WTC11 (cell line): Measurements from ENCODE around the gene FGD5. TPM values are rescaled to one million over a fixed set of nuclear protein-coding genes. Genes with fewer than 3 reads are reported as not detected.

Experiments
- ATAC-seq: fragments of 200-7000 bp; cut with Tn5 transposase; 2 replicates; pipeline ENCODE4 v1.10.0; 2021; ENCODE audit warnings: mild to moderate bottlenecking, moderate library complexity
- CTCF ChIA-PET: fragments of 300-600 bp; sonication (Branson Sonifier 250); formaldehyde crosslinking; loops from one replicate; lab custom pipeline; 2021; ENCODE audit warnings: antibody characterized with exemption; lab: Charles Lee
- POLR2A ChIA-PET: fragments of 350-600 bp; sonication (Branson Sonifier 250); formaldehyde crosslinking; loops from one replicate; lab custom pipeline; 2021; ENCODE audit warnings: antibody characterized with exemption; lab: Charles Lee
- DNase-seq: peaks from one replicate; pipeline ENCODE4 v3.0.0; 2021; ENCODE audit warnings: low spot score
- H3K27ac Mint-ChIP-seq: 2 replicates; pipeline ENCODE4 v1.8.0; 2021; ENCODE audit warnings: mixed read lengths
- H3K27me3 Mint-ChIP-seq: 2 replicates; pipeline ENCODE4 v1.8.0; 2021; ENCODE audit warnings: low read depth, mild to moderate bottlenecking, moderate library complexity, mixed read lengths
- H3K36me3 Mint-ChIP-seq: 2 replicates; pipeline ENCODE4 v1.8.0; 2021; ENCODE audit warnings: mixed read lengths
- H3K4me1 Mint-ChIP-seq: 2 replicates; pipeline ENCODE4 v1.8.0; 2022; ENCODE audit warnings: mixed read lengths
- H3K4me3 Mint-ChIP-seq: 2 replicates; pipeline ENCODE4 v1.8.0; 2021; ENCODE audit warnings: mild to moderate bottlenecking, moderate library complexity, mixed read lengths
- H3K9me3 Mint-ChIP-seq: 2 replicates; pipeline ENCODE4 v1.8.0; 2021; ENCODE audit warnings: mixed read lengths
- CREM ChIP-seq: sonication (generic); formaldehyde crosslinking; IDR thresholded peaks from 2 replicates; pipeline ENCODE4 v1.8.1; 2022; ENCODE audit warnings: mild to moderate bottlenecking, missing genetic modification reagents, moderate library complexity
- ELF4 ChIP-seq: sonication (generic); formaldehyde crosslinking; IDR thresholded peaks from 2 replicates; pipeline ENCODE4 v1.8.1; 2022; ENCODE audit warnings: low read depth, mild to moderate bottlenecking, moderate library complexity, missing genetic modification reagents
- ETV6 ChIP-seq: sonication (generic); formaldehyde crosslinking; IDR thresholded peaks from 2 replicates; pipeline ENCODE4 v1.8.1; 2022; ENCODE audit warnings: mild to moderate bottlenecking, missing genetic modification reagents
- FOXJ3 ChIP-seq: sonication (generic); formaldehyde crosslinking; IDR thresholded peaks from 2 replicates; pipeline ENCODE4 v1.9.0; 2021; ENCODE audit warnings: missing genetic modification reagents, mild to moderate bottlenecking, borderline replicate concordance
- FOXK1 ChIP-seq: sonication (generic); formaldehyde crosslinking; IDR thresholded peaks from 2 replicates; pipeline ENCODE4 v1.8.0; 2022; ENCODE audit warnings: mild to moderate bottlenecking, moderate library complexity, missing genetic modification reagents
- FOXP1 ChIP-seq: sonication (generic); formaldehyde crosslinking; IDR thresholded peaks from 2 replicates; pipeline ENCODE4 v1.8.0; 2022; ENCODE audit warnings: missing genetic modification reagents, mild to moderate bottlenecking, moderate library complexity, borderline replicate concordance
- JAZF1 ChIP-seq: fragments of 250-450 bp; sonication (Bioruptor Pico); IDR thresholded peaks from 2 replicates; pipeline ENCODE4 v1.9.0; 2021; ENCODE audit warnings: moderate library complexity, mild to moderate bottlenecking, inconsistent platforms
- MYBL2 ChIP-seq: sonication (generic); formaldehyde crosslinking; IDR thresholded peaks from 2 replicates; pipeline ENCODE4 v1.8.1; 2023; ENCODE audit warnings: mild to moderate bottlenecking, moderate library complexity, missing genetic modification reagents
- NFYB ChIP-seq: sonication (generic); formaldehyde crosslinking; conservative IDR thresholded peaks from 2 replicates; pipeline ENCODE4 v1.8.0; 2022; ENCODE audit warnings: low read depth, missing genetic modification reagents
- NR2C2 ChIP-seq: sonication (generic); formaldehyde crosslinking; IDR thresholded peaks from 2 replicates; pipeline ENCODE4 v1.8.0; 2022; ENCODE audit warnings: mild to moderate bottlenecking, missing genetic modification reagents
- PRRX2 ChIP-seq: fragments of 250-450 bp; sonication (Bioruptor Pico); IDR thresholded peaks from 2 replicates; pipeline ENCODE4 v1.8.0; 2021; ENCODE audit warnings: mild to moderate bottlenecking
- SMAD3 ChIP-seq: sonication (generic); formaldehyde crosslinking; IDR thresholded peaks from 2 replicates; pipeline ENCODE4 v1.8.0; 2022; ENCODE audit warnings: missing genetic modification reagents, mild to moderate bottlenecking, borderline replicate concordance
- SMAD4 ChIP-seq: sonication (generic); formaldehyde crosslinking; IDR thresholded peaks from 2 replicates; pipeline ENCODE4 v1.8.0; 2022; ENCODE audit warnings: mild to moderate bottlenecking, missing genetic modification reagents
- TP53 ChIP-seq: sonication (generic); formaldehyde crosslinking; IDR thresholded peaks from 2 replicates; pipeline ENCODE4 v1.8.1; 2023; ENCODE audit warnings: mild to moderate bottlenecking, missing genetic modification reagents
- ZNF317 ChIP-seq: sonication (generic); formaldehyde crosslinking; IDR thresholded peaks from 2 replicates; pipeline ENCODE4 v1.8.1; 2023; ENCODE audit warnings: low read depth, mild to moderate bottlenecking, moderate library complexity, missing genetic modification reagents, borderline replicate concordance
- ZNF416 ChIP-seq: fragments of 250-450 bp; sonication (Bioruptor Pico); IDR thresholded peaks from 2 replicates; pipeline ENCODE4 v1.9.0; 2021; ENCODE audit warnings: mild to moderate bottlenecking, inconsistent platforms
- total RNA-seq: library from RNA; stranded (reverse); gene quantifications from 3 replicates; pipeline ENCODE4 v1.2.3, GENCODE V29; 2021
- TF ChIP-seq, protein P1 (sequence below): fragments of 250-450 bp; sonication (Bioruptor Pico); IDR thresholded peaks from 2 replicates; pipeline ENCODE4 v1.9.0; 2021; ENCODE audit warnings: mild to moderate bottlenecking, borderline replicate concordance
- TF ChIP-seq, protein P2 (sequence below): sonication (generic); formaldehyde crosslinking; IDR thresholded peaks from 2 replicates; pipeline ENCODE4 v1.8.0; 2023; ENCODE audit warnings: missing genetic modification reagents, mild to moderate bottlenecking, borderline replicate concordance
- TF ChIP-seq, protein P3 (sequence below): fragments of 250-450 bp; sonication (Bioruptor Pico); IDR thresholded peaks from 2 replicates; pipeline ENCODE4 v1.9.0; 2021; ENCODE audit warnings: moderate library complexity, mild to moderate bottlenecking, inconsistent platforms, borderline replicate concordance
- TF ChIP-seq, protein P4 (sequence below): sonication (generic); formaldehyde crosslinking; IDR thresholded peaks from 2 replicates; pipeline ENCODE4 v1.8.0; 2022; ENCODE audit warnings: mild to moderate bottlenecking, missing genetic modification reagents
- TF ChIP-seq, protein P5 (sequence below): fragments of 200-600 bp; IDR thresholded peaks from 2 replicates; pipeline ENCODE4 v1.8.0; 2022; ENCODE audit warnings: antibody characterized with exemption
- TF ChIP-seq, protein P6 (sequence below): sonication (generic); formaldehyde crosslinking; IDR thresholded peaks from 2 replicates; pipeline ENCODE4 v1.8.1; 2023; ENCODE audit warnings: mild to moderate bottlenecking, missing genetic modification reagents, moderate library complexity

Gene FGD5
- total RNA-seq, 1 experiment from 2014 or later = 18.3 TPM

DNA sequence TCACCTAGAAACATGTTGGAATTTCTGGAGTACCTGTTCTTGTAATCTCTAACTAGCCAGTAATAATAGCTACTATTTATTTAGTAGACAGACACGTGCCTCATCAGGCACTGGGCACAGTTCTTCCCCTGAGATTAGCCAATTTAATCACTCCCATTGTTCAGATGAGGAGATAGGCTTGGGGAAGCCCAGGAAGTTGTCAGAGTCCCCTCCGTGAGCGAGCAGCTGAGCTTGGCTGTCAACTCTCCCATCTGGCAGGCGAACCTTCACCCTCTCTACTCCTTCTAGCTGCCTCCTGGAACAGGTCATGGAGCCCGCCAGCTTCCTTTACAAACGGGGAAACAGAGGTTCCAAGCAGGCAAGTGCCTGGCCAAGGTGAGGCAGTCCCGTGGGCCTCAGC, 31.1 kb upstream of the FGD5 start:
- H3K36me3 Mint-ChIP-seq = no peaks in the 10 kb centered on the region
- TF ChIP-seq FOXK1 (CRISPR knock-in tag) (no peak), ZNF317 (CRISPR knock-in tag) (no peak), SMAD4 (CRISPR knock-in tag) (no peak), NFYB (CRISPR knock-in tag) (no peak), ETV6 (no peak), FOXJ3 (CRISPR knock-in tag) (no peak), JAZF1 (CRISPR knock-in tag) (no peak), FOXP1 (CRISPR knock-in tag) (no peak), MYBL2 (CRISPR knock-in tag) (no peak), ZNF416 (no peak)
- TF ChIP-seq, protein P1, sequence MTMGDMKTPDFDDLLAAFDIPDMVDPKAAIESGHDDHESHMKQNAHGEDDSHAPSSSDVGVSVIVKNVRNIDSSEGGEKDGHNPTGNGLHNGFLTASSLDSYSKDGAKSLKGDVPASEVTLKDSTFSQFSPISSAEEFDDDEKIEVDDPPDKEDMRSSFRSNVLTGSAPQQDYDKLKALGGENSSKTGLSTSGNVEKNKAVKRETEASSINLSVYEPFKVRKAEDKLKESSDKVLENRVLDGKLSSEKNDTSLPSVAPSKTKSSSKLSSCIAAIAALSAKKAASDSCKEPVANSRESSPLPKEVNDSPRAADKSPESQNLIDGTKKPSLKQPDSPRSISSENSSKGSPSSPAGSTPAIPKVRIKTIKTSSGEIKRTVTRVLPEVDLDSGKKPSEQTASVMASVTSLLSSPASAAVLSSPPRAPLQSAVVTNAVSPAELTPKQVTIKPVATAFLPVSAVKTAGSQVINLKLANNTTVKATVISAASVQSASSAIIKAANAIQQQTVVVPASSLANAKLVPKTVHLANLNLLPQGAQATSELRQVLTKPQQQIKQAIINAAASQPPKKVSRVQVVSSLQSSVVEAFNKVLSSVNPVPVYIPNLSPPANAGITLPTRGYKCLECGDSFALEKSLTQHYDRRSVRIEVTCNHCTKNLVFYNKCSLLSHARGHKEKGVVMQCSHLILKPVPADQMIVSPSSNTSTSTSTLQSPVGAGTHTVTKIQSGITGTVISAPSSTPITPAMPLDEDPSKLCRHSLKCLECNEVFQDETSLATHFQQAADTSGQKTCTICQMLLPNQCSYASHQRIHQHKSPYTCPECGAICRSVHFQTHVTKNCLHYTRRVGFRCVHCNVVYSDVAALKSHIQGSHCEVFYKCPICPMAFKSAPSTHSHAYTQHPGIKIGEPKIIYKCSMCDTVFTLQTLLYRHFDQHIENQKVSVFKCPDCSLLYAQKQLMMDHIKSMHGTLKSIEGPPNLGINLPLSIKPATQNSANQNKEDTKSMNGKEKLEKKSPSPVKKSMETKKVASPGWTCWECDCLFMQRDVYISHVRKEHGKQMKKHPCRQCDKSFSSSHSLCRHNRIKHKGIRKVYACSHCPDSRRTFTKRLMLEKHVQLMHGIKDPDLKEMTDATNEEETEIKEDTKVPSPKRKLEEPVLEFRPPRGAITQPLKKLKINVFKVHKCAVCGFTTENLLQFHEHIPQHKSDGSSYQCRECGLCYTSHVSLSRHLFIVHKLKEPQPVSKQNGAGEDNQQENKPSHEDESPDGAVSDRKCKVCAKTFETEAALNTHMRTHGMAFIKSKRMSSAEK (CRISPR knock-in tag) = no peak
- TF ChIP-seq, protein P2, sequence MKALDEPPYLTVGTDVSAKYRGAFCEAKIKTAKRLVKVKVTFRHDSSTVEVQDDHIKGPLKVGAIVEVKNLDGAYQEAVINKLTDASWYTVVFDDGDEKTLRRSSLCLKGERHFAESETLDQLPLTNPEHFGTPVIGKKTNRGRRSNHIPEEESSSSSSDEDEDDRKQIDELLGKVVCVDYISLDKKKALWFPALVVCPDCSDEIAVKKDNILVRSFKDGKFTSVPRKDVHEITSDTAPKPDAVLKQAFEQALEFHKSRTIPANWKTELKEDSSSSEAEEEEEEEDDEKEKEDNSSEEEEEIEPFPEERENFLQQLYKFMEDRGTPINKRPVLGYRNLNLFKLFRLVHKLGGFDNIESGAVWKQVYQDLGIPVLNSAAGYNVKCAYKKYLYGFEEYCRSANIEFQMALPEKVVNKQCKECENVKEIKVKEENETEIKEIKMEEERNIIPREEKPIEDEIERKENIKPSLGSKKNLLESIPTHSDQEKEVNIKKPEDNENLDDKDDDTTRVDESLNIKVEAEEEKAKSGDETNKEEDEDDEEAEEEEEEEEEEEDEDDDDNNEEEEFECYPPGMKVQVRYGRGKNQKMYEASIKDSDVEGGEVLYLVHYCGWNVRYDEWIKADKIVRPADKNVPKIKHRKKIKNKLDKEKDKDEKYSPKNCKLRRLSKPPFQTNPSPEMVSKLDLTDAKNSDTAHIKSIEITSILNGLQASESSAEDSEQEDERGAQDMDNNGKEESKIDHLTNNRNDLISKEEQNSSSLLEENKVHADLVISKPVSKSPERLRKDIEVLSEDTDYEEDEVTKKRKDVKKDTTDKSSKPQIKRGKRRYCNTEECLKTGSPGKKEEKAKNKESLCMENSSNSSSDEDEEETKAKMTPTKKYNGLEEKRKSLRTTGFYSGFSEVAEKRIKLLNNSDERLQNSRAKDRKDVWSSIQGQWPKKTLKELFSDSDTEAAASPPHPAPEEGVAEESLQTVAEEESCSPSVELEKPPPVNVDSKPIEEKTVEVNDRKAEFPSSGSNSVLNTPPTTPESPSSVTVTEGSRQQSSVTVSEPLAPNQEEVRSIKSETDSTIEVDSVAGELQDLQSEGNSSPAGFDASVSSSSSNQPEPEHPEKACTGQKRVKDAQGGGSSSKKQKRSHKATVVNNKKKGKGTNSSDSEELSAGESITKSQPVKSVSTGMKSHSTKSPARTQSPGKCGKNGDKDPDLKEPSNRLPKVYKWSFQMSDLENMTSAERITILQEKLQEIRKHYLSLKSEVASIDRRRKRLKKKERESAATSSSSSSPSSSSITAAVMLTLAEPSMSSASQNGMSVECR (CRISPR knock-in tag) = no peak
- TF ChIP-seq, protein P3, sequence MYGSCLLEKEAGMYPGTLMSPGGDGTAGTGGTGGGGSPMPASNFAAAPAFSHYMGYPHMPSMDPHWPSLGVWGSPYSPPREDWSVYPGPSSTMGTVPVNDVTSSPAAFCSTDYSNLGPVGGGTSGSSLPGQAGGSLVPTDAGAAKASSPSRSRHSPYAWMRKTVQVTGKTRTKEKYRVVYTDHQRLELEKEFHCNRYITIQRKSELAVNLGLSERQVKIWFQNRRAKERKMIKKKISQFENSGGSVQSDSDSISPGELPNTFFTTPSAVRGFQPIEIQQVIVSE (CRISPR knock-in tag) = no peak
- TF ChIP-seq, protein P4, sequence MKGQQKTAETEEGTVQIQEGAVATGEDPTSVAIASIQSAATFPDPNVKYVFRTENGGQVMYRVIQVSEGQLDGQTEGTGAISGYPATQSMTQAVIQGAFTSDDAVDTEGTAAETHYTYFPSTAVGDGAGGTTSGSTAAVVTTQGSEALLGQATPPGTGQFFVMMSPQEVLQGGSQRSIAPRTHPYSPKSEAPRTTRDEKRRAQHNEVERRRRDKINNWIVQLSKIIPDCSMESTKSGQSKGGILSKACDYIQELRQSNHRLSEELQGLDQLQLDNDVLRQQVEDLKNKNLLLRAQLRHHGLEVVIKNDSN (CRISPR knock-in tag) = no peak
- TF ChIP-seq, all 79 proteins: peak for 0
- Mint-ChIP-seq H3K27ac (no peak overlapping the region), H3K4me1 (peaks cover 18% of the 10 kb centered on the region), H3K4me3 (no peak overlapping the region), H3K9me3 (peaks cover 6% of the 10 kb centered on the region), H3K27me3 (no peaks in the 10 kb centered on the region)
- DNase-seq = no peak
- ATAC-seq = no peak
- ChIA-PET POLR2A (no interaction called here), CTCF (interaction anchor here (0.7 to 0.9 kb wide), 3 partner anchors 114 to 136 kb away, joined by 3 to 4 read pairs (median 3); no protein-coding TSS in a partner anchor)

DNA sequence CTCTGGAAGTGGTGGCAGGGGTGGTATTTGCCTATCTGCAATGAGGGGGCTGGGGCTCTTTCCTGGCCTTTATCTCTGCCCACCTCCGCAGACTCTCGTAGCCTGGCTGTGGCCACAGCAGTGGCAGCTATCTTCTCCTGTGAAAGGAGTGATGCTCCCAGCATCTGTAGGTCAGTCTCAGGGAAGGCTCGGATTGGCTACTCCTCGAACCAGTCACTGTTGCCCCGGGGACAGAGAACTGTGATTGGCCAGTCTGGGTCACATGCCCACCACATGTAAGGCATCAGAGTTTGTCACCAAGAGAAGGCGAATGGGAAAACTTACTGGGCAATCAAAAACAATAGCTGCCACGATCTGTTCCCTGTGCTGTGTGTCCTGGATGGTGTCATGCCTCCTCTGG, 30.1 kb upstream of the FGD5 start:
- ChIA-PET CTCF (interaction anchor here (0.9 to 6.9 kb wide), 4 partner anchors 8 to 133 kb away, joined by 3 to 74 read pairs (median 4); no protein-coding TSS in a partner anchor), POLR2A (no interaction called here)
- H3K4me1 Mint-ChIP-seq = peaks cover 14% of the 10 kb centered on the region
- DNase-seq = no peak
- no peak for ATAC-seq
- H3K27ac Mint-ChIP-seq = no peak overlapping the region
- H3K9me3 Mint-ChIP-seq = peaks cover 6% of the 10 kb centered on the region
- no peaks in the 10 kb centered on the region for H3K36me3 Mint-ChIP-seq
- no peaks in the 10 kb centered on the region for H3K27me3 Mint-ChIP-seq
- H3K4me3 Mint-ChIP-seq = no peak overlapping the region
- TF ChIP-seq JAZF1 (CRISPR knock-in tag) (no peak), SMAD3 (CRISPR knock-in tag) (no peak), PRRX2 (CRISPR knock-in tag) (no peak), TP53 (CRISPR knock-in tag) (no peak), NR2C2 (CRISPR knock-in tag) (no peak), CREM (CRISPR knock-in tag) (no peak), ELF4 (CRISPR knock-in tag) (no peak), MYBL2 (CRISPR knock-in tag) (no peak)
- TF ChIP-seq, protein P4 (CRISPR knock-in tag) = 0 out of 2 replicates have a peak, but pooled peaks have one; percentile 47
- TF ChIP-seq, protein P5, sequence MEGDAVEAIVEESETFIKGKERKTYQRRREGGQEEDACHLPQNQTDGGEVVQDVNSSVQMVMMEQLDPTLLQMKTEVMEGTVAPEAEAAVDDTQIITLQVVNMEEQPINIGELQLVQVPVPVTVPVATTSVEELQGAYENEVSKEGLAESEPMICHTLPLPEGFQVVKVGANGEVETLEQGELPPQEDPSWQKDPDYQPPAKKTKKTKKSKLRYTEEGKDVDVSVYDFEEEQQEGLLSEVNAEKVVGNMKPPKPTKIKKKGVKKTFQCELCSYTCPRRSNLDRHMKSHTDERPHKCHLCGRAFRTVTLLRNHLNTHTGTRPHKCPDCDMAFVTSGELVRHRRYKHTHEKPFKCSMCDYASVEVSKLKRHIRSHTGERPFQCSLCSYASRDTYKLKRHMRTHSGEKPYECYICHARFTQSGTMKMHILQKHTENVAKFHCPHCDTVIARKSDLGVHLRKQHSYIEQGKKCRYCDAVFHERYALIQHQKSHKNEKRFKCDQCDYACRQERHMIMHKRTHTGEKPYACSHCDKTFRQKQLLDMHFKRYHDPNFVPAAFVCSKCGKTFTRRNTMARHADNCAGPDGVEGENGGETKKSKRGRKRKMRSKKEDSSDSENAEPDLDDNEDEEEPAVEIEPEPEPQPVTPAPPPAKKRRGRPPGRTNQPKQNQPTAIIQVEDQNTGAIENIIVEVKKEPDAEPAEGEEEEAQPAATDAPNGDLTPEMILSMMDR = no peak
- TF ChIP-seq, protein P6, sequence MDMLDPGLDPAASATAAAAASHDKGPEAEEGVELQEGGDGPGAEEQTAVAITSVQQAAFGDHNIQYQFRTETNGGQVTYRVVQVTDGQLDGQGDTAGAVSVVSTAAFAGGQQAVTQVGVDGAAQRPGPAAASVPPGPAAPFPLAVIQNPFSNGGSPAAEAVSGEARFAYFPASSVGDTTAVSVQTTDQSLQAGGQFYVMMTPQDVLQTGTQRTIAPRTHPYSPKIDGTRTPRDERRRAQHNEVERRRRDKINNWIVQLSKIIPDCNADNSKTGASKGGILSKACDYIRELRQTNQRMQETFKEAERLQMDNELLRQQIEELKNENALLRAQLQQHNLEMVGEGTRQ = peak; percentile 81
